K562 (cell line): ENCODE results near the gene TSSK6. TPM values are rescaled to one million over a fixed set of nuclear protein-coding genes. Genes with fewer than 3 reads are reported as not detected.

Source experiments
- ATAC-seq: fragments of 200-7000 bp; cut with Tn5 transposase; 3 replicates; pipeline ENCODE4 v1.9.1; 2020; ENCODE audit warnings: moderate library complexity
- BruUV-seq: library from RNA; stranded (reverse); fragments of 400-500 nt; replicated peaks from 2 replicates; lab custom pipeline; 2021; lab: Mats Ljungman, UMichigan
- CTCF ChIA-PET: fragments of 300-600 bp; formaldehyde crosslinking; extraction: SDS; loops from one replicate; lab custom pipeline; 2021; ENCODE audit warnings: low intra/inter-chr PET ratio; lab: Yijun Ruan, JAX
- POLR2A ChIA-PET: fragments of 300-600, 350-650 bp; sonication (Branson Sonifier 250); formaldehyde crosslinking; extraction: SDS; loops from one replicate; lab custom pipeline; 2021; ENCODE audit warnings: antibody characterized with exemption, inconsistent platforms; lab: Yijun Ruan, JAX
- DNase-seq, 4 experiments: peaks; one replicate each; pipeline versions ENCODE4 v3.0.0 to v3.0.0-alpha.2; 2011 to 2018; ENCODE audit warnings: low spot score in 3 of 4, mixed read lengths in 3 of 4; ENCODE audit errors: extremely low read depth in 1 of 4
- FAIRE-seq: peaks from 2 replicates; lab custom pipeline; 2011; peaks lifted over from hg19 to GRCh38; lab: Jason Lieb, UNC
- H2AFZ ChIP-seq: 2 replicates; pipeline ENCODE4 v1.6.0; 2011; ENCODE audit warnings: low read depth, low read length, control low read depth, inconsistent platforms
- H3K27ac ChIP-seq: fragments of 200-600 bp; 3 replicates; pipeline ENCODE4 v1.8.0; 2011; ENCODE audit warnings: low read depth, mild to moderate bottlenecking, control low read depth, inconsistent platforms, low read length, moderate library complexity, mixed read lengths; ENCODE audit errors: extremely low read depth
- H3K27me3 ChIP-seq, 2 experiments: fragments of 300-600 bp in 1 of 2; 2 replicates in 1 of 2; 3 replicates in 1 of 2; pipeline versions ENCODE4 v1.6.0 to v1.8.0; 2011; ENCODE audit warnings: inconsistent platforms in 2 of 2, low read length in 2 of 2, mild to moderate bottlenecking in 1 of 2, mixed read lengths in 1 of 2, moderate library complexity in 1 of 2; ENCODE audit not compliant: control insufficient read depth in 2 of 2, insufficient read depth in 2 of 2
- H3K36me3 ChIP-seq: fragments of 300-600 bp; 3 replicates; pipeline ENCODE4 v1.8.0; 2011; ENCODE audit warnings: mild to moderate bottlenecking, low read length, inconsistent platforms; ENCODE audit not compliant: control insufficient read depth, insufficient read depth
- H3K4me1 ChIP-seq, 2 experiments: fragments of 200-600 bp in 1 of 2; replicated peaks in 1 of 2; 2 replicates in 1 of 2; 3 replicates in 1 of 2; pipeline versions ENCODE4 v1.5.1 to v1.8.0; 2011; ENCODE audit warnings: inconsistent platforms in 2 of 2, low read length in 2 of 2, mild to moderate bottlenecking in 1 of 2, mixed read lengths in 1 of 2, moderate library complexity in 1 of 2; ENCODE audit not compliant: control insufficient read depth in 2 of 2, insufficient read depth in 2 of 2
- H3K4me2 ChIP-seq: 2 replicates; pipeline ENCODE4 v1.6.1; 2011; ENCODE audit warnings: low read length, control low read depth, inconsistent platforms, mixed read lengths; ENCODE audit not compliant: insufficient read depth
- H3K4me3 ChIP-seq: fragments of 200-600 bp; sonication (generic), shearing (Covaris generic); 2 replicates; pipeline ENCODE4 v1.5.1; 2016; ENCODE audit warnings: control low read depth, inconsistent platforms
- H3K79me2 ChIP-seq: fragments of 200-600 bp; 3 replicates; pipeline ENCODE4 v1.8.0; 2011; ENCODE audit warnings: low read length, inconsistent platforms; ENCODE audit not compliant: control insufficient read depth, insufficient read depth
- H3K9ac ChIP-seq, 2 experiments: 2 replicates each; pipeline versions ENCODE4 v1.6.0 to v1.6.1; 2011; ENCODE audit warnings: low read depth in 2 of 2, low read length in 2 of 2, control low read depth in 1 of 2, inconsistent platforms in 1 of 2, mild to moderate bottlenecking in 1 of 2, mixed read lengths in 1 of 2; ENCODE audit not compliant: insufficient read depth in 1 of 2
- H3K9me1 ChIP-seq: one replicate; pipeline ENCODE4 v1.6.0; 2011; ENCODE audit warnings: inconsistent platforms, mild to moderate bottlenecking, low read length, moderate library complexity; ENCODE audit not compliant: control insufficient read depth, insufficient read depth
- H3K9me3 ChIP-seq: replicated peaks from 2 replicates; pipeline ENCODE4 v1.5.1; 2011; ENCODE audit warnings: low read depth, low read length, inconsistent platforms; ENCODE audit not compliant: control insufficient read depth, insufficient read depth
- H4K20me1 ChIP-seq: replicated peaks from 2 replicates; pipeline ENCODE4 v1.6.1; 2011; ENCODE audit warnings: low read length, inconsistent platforms, mixed read lengths; ENCODE audit not compliant: control insufficient read depth, insufficient read depth
- COPS2 ChIP-seq: fragments of 450-650 bp; conservative IDR thresholded peaks from 2 replicates; pipeline ENCODE4 v1.6.1; 2016; ENCODE audit warnings: mild to moderate bottlenecking, moderate library complexity
- CREB1 ChIP-seq, 2 experiments: sonication (generic) in 1 of 2; formaldehyde crosslinking in 1 of 2; IDR thresholded peaks; 2 replicates each; pipeline versions ENCODE4 v1.6.1 to v1.8.0; 2012 to 2022; ENCODE audit warnings: inconsistent platforms in 1 of 2, mild to moderate bottlenecking in 1 of 2, missing genetic modification reagents in 1 of 2, moderate library complexity in 1 of 2
- DPF2 ChIP-seq: fragments of 450-650 bp; IDR thresholded peaks from 2 replicates; pipeline ENCODE4 v1.6.1; 2016
- KLF6 ChIP-seq: fragments of 250-450 bp; sonication (Bioruptor Pico); IDR thresholded peaks from 2 replicates; pipeline ENCODE4 v1.4.0; 2020; ENCODE audit warnings: mild to moderate bottlenecking, moderate library complexity, borderline replicate concordance
- LARP7 ChIP-seq: fragments of 450-650 bp; IDR thresholded peaks from 2 replicates; pipeline ENCODE4 v1.6.1; 2016
- MAFF ChIP-seq: IDR thresholded peaks from 2 replicates; pipeline ENCODE4 v1.6.1; 2012; ENCODE audit warnings: low read length, improper control_type of control experiment
- MAFG ChIP-seq: fragments of 450-650 bp; conservative IDR thresholded peaks from 2 replicates; pipeline ENCODE4 v1.6.1; 2016; ENCODE audit warnings: missing genetic modification characterization, missing compliant biosample characterization
- MCM7 ChIP-seq, 2 experiments: fragments of 450-650 bp; IDR thresholded peaks; 2 replicates each; pipeline ENCODE4 v1.6.1; 2016 to 2018
- REST ChIP-seq, 2 experiments: fragments of 450-650 bp; formaldehyde crosslinking in 1 of 2; IDR thresholded peaks; 2 replicates each; pipeline versions ENCODE4 v1.4.0 to v1.6.1; 2014 to 2020; ENCODE audit warnings: mild to moderate bottlenecking in 2 of 2, borderline replicate concordance in 1 of 2, low read depth in 1 of 2
- SAP30 ChIP-seq: fragments of 200-600 bp; sonication (generic); IDR thresholded peaks from 2 replicates; pipeline ENCODE4 v1.6.1; 2012; ENCODE audit warnings: borderline replicate concordance, low read depth, mild to moderate bottlenecking, moderate library complexity, low read length, control low read depth, inconsistent platforms; ENCODE audit not compliant: insufficient read depth, poor library complexity, severe bottlenecking
- SP1 ChIP-seq: sonication (generic); formaldehyde crosslinking; IDR thresholded peaks from 2 replicates; pipeline ENCODE4 v1.8.1; 2022; ENCODE audit warnings: mild to moderate bottlenecking, missing genetic modification reagents
- ZNF316 ChIP-seq: fragments of 450-650 bp; IDR thresholded peaks from 2 replicates; pipeline ENCODE4 v1.6.1; 2016
- WGBS: fragments of 100-300 bp; shearing (Covaris generic); methylation state at CpG from one replicate; pipeline ENCODE4 v1.1.6; 2016; ENCODE audit warnings: low coverage, mixed read lengths; ENCODE audit not compliant: insufficient coverage; ENCODE audit errors: missing lambda C conversion rate; 5-methylcytosine and 5-hydroxymethylcytosine counted together
- in situ Hi-C: fragments of 300-500 bp; cut with MboI; formaldehyde crosslinking; loops from 4 replicates; pipeline ENCODE4 v1.15.0; 2018; ENCODE audit warnings: inconsistent platforms, mixed read lengths
- intact Hi-C: fragments of 100-400 bp; cut with micrococcal nuclease; formaldehyde crosslinking; loops from 2 replicates; pipeline ENCODE4 v1.14.2; 2022
- polyA plus RNA-seq, 8 experiments: library from polyadenylated mRNA; depleted of rRNA in 4 of 8; stranded (reverse) in 5 of 8; unstranded in 3 of 8; fragments of >200 nt; fragmentation: Nextera tagmentation in 2 of 8; fragmentation: Illumina TruSeq in 1 of 8; extraction: Ambion mirVana in 2 of 8; extraction: Trizol in 1 of 8; gene quantifications; 2 replicates each; pipeline versions ENCODE4 v1.2.1 to v1.2.3, GENCODE V29; 2011 to 2014; ENCODE audit warnings: inconsistent platforms in 1 of 8, missing spikeins in 1 of 8
- total RNA-seq, 7 experiments: library from RNA; depleted of rRNA in 6 of 7; stranded (reverse); fragments of >200 nt in 6 of 7; fragmentation: Illumina TruSeq in 2 of 7; extraction: Trizol in 2 of 7; gene quantifications; 2 replicates each; pipeline versions ENCODE4 v1.2.1 to v1.2.3, GENCODE V29; 2011 to 2021; ENCODE audit warnings: low replicate concordance in 1 of 7
- TF ChIP-seq, protein P1 (sequence below), 2 experiments: fragments of 450-650 bp in 1 of 2; sonication (generic) in 1 of 2; formaldehyde crosslinking in 1 of 2; IDR thresholded peaks in 1 of 2; conservative IDR thresholded peaks in 1 of 2; 2 replicates each; pipeline versions ENCODE4 v1.6.1 to v1.8.1; 2016 to 2023; ENCODE audit warnings: mild to moderate bottlenecking in 2 of 2, moderate library complexity in 2 of 2, inconsistent platforms in 1 of 2, missing genetic modification reagents in 1 of 2

Gene TSSK6
- total and polyA plus RNA-seq, 9 of the 15 experiments (the other 6 are each of a cell fraction or from before 2014, with no cell fraction given): 0.21 to 2.6 (median 1.5) TPM; not detected in 3

GRCh38 chr19:19464339-19465098 lies 50.8 kb downstream of the TSSK6 start:
- ChIA-PET CTCF (no interaction called here), POLR2A (interaction anchor here (1.2 kb wide), 1 partner anchor 12 kb away, joined by 3 read pairs; no protein-coding TSS in a partner anchor)
- in situ Hi-C loops (no loop called here), intact Hi-C loops (no loop called here)
- peak overlapping the region; percentile 31; the same call in 1 of the 3 replicates for H3K27ac ChIP-seq
- H3K9ac ChIP-seq: no peak overlapping the region
- ATAC-seq: no peak
- no peak overlapping the region for H2AFZ ChIP-seq
- peaks cover 95% of the 10 kb centered on the region for H3K79me2 ChIP-seq
- no peaks in the 10 kb centered on the region for H3K27me3 ChIP-seq
- peaks cover 28% of the 10 kb centered on the region for H4K20me1 ChIP-seq
- H3K4me3 ChIP-seq: no peak overlapping the region
- no peak for DNase-seq
- H3K4me1 ChIP-seq: peaks cover 28 to 45% of the 10 kb centered on the region in 2 experiments
- 85% methylated on average over 12 of the region's 13 CpGs for WGBS
- H3K36me3 ChIP-seq: peaks cover 70% of the 10 kb centered on the region
- no peak overlapping the region for H3K4me2 ChIP-seq
- peaks cover 8% of the 10 kb centered on the region for H3K9me1 ChIP-seq
- H3K9me3 ChIP-seq: peaks cover 15% of the 10 kb centered on the region
- peak; percentile 19 for FAIRE-seq
- no TSS peak for BruUV-seq
- TF ChIP-seq MAFF (peak; percentile 38; the same call in 1 of the 2 replicates), SAP30 (no peak), DPF2 (no peak), CREB1 (IDR thresholded peaks at IDR 0.05) (no peak), CREB1 (CRISPR knock-in tag; IDR thresholded peaks at IDR 0.05) (no peak), COPS2 (no peak), LARP7 (no peak), SP1 (CRISPR knock-in tag) (no peak), REST (IDR thresholded peaks at IDR 0.05; ENCODE audit: borderline replicate concordance) (peak; percentile 95), REST (CRISPR knock-in tag; IDR thresholded peaks at IDR 0.05; ENCODE audit: low read depth) (no peak), MCM7 (IDR thresholded peaks at IDR 0.05) (no peak), ZNF316 (peak; percentile 93), KLF6 (CRISPR knock-in tag) (no peak), MAFG (tag) (peak; percentile 88)
- TF ChIP-seq, protein P1, sequence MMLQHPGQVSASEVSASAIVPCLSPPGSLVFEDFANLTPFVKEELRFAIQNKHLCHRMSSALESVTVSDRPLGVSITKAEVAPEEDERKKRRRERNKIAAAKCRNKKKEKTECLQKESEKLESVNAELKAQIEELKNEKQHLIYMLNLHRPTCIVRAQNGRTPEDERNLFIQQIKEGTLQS (IDR thresholded peaks at IDR 0.05): peak; percentile 18; the same call in 1 of the 2 replicates
- TF ChIP-seq, protein P1 (CRISPR knock-in tag; conservative IDR thresholded peaks at IDR 0.05): no peak
